ENCODE measurements around the gene TSPAN9. TPM values are rescaled to one million over a fixed set of nuclear protein-coding genes. Genes with fewer than 3 reads are reported as not detected.

The TSPAN9 gene
- polyA plus RNA-seq, 1 of the 3 experiments (the other 2 are of a cell fraction) = 34.9 TPM

DNA sequence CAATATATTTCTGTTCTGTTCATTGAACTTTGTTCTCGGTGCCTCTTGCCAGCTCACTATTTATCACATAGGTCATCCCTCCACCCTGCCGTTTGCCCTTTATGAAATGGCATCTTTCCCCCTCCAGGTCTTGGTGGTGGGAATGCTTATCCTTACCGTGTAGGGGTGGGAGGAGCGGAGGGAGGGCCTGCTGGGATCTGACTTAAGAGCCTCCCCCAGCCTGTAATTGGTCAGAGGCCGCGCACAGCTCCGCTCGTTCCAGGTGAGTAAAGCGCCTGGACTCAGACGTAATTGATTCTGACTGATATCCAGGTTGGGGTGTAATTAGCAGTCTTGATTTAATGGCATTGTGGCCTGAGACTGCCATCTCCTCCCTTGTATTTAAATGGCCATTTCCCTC is 185.3 kb downstream of the TSPAN9 start (continued):
- TF ChIP-seq, protein P1, sequence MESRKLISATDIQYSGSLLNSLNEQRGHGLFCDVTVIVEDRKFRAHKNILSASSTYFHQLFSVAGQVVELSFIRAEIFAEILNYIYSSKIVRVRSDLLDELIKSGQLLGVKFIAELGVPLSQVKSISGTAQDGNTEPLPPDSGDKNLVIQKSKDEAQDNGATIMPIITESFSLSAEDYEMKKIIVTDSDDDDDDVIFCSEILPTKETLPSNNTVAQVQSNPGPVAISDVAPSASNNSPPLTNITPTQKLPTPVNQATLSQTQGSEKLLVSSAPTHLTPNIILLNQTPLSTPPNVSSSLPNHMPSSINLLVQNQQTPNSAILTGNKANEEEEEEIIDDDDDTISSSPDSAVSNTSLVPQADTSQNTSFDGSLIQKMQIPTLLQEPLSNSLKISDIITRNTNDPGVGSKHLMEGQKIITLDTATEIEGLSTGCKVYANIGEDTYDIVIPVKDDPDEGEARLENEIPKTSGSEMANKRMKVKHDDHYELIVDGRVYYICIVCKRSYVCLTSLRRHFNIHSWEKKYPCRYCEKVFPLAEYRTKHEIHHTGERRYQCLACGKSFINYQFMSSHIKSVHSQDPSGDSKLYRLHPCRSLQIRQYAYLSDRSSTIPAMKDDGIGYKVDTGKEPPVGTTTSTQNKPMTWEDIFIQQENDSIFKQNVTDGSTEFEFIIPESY (IDR thresholded peaks at IDR 0.05; ENCODE audit: borderline replicate concordance, low read depth) = no peak
- TF ChIP-seq RCOR1 (IDR thresholded peaks at IDR 0.05; ENCODE audit: low read length) = no peak
- TF ChIP-seq SMC3 (IDR thresholded peaks at IDR 0.05; ENCODE audit: low read depth, low read length) = no peak
- no peak for TF ChIP-seq GATA2 (CRISPR knock-in tag; IDR thresholded peaks at IDR 0.05)
- no peak for TF ChIP-seq GABPA (IDR thresholded peaks at IDR 0.05; ENCODE audit: low read depth)
- TF ChIP-seq, protein P2, sequence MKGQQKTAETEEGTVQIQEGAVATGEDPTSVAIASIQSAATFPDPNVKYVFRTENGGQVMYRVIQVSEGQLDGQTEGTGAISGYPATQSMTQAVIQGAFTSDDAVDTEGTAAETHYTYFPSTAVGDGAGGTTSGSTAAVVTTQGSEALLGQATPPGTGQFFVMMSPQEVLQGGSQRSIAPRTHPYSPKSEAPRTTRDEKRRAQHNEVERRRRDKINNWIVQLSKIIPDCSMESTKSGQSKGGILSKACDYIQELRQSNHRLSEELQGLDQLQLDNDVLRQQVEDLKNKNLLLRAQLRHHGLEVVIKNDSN (IDR thresholded peaks at IDR 0.05; ENCODE audit: borderline replicate concordance, low read depth) = no peak
- no peak for TF ChIP-seq CHD2 (IDR thresholded peaks at IDR 0.05; ENCODE audit: low read length, partially characterized antibody)
- TF ChIP-seq POLR2AphosphoS5 (IDR thresholded peaks at IDR 0.05; ENCODE audit: low read depth, low read length) = no peak
- TF ChIP-seq ELF1 (IDR thresholded peaks at IDR 0.05) = no peak
- no peak for TF ChIP-seq EP300 (IDR thresholded peaks at IDR 0.05; ENCODE audit: borderline replicate concordance in 1 of 2, low read depth in 1 of 2, low read length in 1 of 2)

DNA sequence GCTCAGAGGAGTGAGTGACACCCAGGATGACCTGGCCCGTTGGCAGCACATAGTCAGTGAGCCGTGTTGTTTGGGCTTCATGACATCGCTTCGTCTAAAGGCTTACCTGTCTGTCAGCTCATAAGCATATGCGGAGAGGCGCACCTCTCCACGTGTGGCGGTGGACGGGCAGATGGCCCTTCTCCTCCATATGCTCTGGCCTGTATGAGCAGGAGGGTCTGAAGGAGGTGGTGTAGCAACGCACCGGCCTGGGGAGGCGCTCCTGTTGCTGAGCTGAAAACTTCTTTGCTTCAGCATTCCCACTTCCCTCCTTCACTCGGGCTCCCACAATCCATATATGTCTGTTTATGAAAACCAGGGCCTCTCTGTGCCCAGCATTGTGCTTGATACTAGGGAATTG is 186.1 kb downstream of the TSPAN9 start:
- Histone ChIP-seq H3K27ac (ENCODE audit: low read depth in 2 of 2, low read length in 1 of 2) (no peak overlapping the region), H3K4me2 (no peak overlapping the region), H3K4me1 (ENCODE audit: control insufficient read depth in 1 of 2, insufficient read depth in 2 of 2, low read depth in 1 of 2, low read length in 1 of 2) (peaks cover 0 to 21% of the 10 kb centered on the region in 2 experiments; a peak in 2 of 4 replicates), H3K36me3 (replicated peaks in 1 of 2; ENCODE audit: control insufficient read depth in 1 of 2, insufficient read depth in 2 of 2, low read length in 1 of 2) (no peaks in the 10 kb centered on the region), H4K20me1 (ENCODE audit: insufficient read depth) (no peaks in the 10 kb centered on the region), H3K4me3 (ENCODE audit: low read depth in 2 of 2, low read length in 1 of 2) (no peak overlapping the region), H3F3A (replicated peaks; ENCODE audit: insufficient read depth) (no peaks in the 10 kb centered on the region), H2AFZ (ENCODE audit: low read depth) (no peak overlapping the region), H3K9me2 (no peaks in the 10 kb centered on the region), H3K27me3 (ENCODE audit: insufficient read depth) (no peaks in the 10 kb centered on the region), H3K79me2 (ENCODE audit: insufficient read depth) (no peaks in the 10 kb centered on the region), H3K9me3 (no peaks in the 10 kb centered on the region), H3K9ac (no peak overlapping the region)
- WGBS (ENCODE audit: low lambda C conversion rate) = 89% methylated on average over 13 of the region's 13 CpGs
- ChIA-PET CTCF (interaction anchor here (1.8 to 4.3 kb wide), 3 partner anchors 12 to 128 kb away, joined by 8 to 13 read pairs (median 10); no protein-coding TSS in a partner anchor), POLR2A (no interaction called here)
- TF ChIP-seq EP300 (IDR thresholded peaks at IDR 0.05; ENCODE audit: borderline replicate concordance in 1 of 2, low read depth in 1 of 2, low read length in 1 of 2) = no peak
- no peak for DNase-seq

Data from SK-N-SH (cell line).